KMS-11 (cell line): ENCODE results near the gene LYSMD2.

Source experiments
- H2AFZ ChIP-seq: fragments of 200-600 bp; sonication (generic); 2 replicates; pipeline ENCODE4 v1.6.1; 2016; ENCODE audit warnings: antibody characterized with exemption, mixed run types, low read depth
- H3K27ac ChIP-seq: fragments of 200-600 bp; sonication (generic); 2 replicates; pipeline ENCODE4 v1.6.1; 2016; ENCODE audit warnings: mild to moderate bottlenecking, mixed run types
- H3K27me3 ChIP-seq: fragments of 200-600 bp; sonication (generic); 2 replicates; pipeline ENCODE4 v1.6.1; 2017; ENCODE audit warnings: mild to moderate bottlenecking, low read depth, mixed run types, moderate library complexity; ENCODE audit not compliant: insufficient read depth
- H3K36me3 ChIP-seq: fragments of 200-600 bp; sonication (generic); 2 replicates; pipeline ENCODE4 v1.6.1; 2017; ENCODE audit warnings: mild to moderate bottlenecking, mixed run types; ENCODE audit not compliant: insufficient read depth
- H3K4me1 ChIP-seq: fragments of 200-600 bp; sonication (generic); 2 replicates; pipeline ENCODE4 v1.6.1; 2016; ENCODE audit warnings: mild to moderate bottlenecking, low read depth, mixed run types; ENCODE audit not compliant: poor library complexity, severe bottlenecking
- H3K4me2 ChIP-seq: fragments of 200-600 bp; sonication (generic); 2 replicates; pipeline ENCODE4 v1.7.0; 2016; ENCODE audit warnings: mild to moderate bottlenecking, mixed run types
- H3K4me3 ChIP-seq: fragments of 200-600 bp; sonication (generic); IDR thresholded peaks from 2 replicates; pipeline ENCODE4 v1.6.1; 2017; ENCODE audit warnings: low read depth, low read length, mixed read lengths; ENCODE audit not compliant: insufficient read depth
- H3K79me2 ChIP-seq: fragments of 200-600 bp; sonication (generic); 2 replicates; pipeline ENCODE4 v1.6.1; 2016; ENCODE audit warnings: low read depth, mixed run types; ENCODE audit not compliant: insufficient read depth
- H3K9ac ChIP-seq: fragments of 200-600 bp; sonication (generic); 2 replicates; pipeline ENCODE4 v1.6.1; 2016; ENCODE audit warnings: mild to moderate bottlenecking, mixed run types
- H4K20me1 ChIP-seq: fragments of 200-600 bp; sonication (generic); 2 replicates; pipeline ENCODE4 v1.6.1; 2016; ENCODE audit warnings: mild to moderate bottlenecking, mixed run types; ENCODE audit not compliant: insufficient read depth
- CTCF ChIP-seq: fragments of 200-600 bp; sonication (generic); conservative IDR thresholded peaks from 2 replicates; pipeline ENCODE4 v1.6.1; 2017; ENCODE audit warnings: low read depth, mild to moderate bottlenecking, antibody characterized with exemption, low read length, moderate library complexity, mixed read lengths

The LYSMD2 gene

DNA sequence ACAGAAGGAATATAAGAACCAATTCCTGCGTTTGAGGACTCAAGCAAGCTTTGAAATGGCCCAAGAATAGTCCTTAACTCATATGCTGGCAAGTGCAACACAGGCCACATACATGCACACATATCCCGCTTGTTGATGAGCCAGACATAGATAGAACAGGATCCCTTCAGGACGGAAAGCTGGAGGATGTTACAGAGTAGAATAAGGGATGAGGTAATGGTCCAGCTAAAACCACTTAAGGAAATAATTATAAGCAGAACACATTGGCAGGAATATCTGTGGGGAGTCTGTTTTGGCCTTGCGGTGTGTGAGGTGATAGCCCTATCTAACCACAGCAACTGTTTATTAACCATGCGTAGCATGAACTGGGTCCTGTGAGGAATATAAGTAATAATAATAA is 31.2 kb downstream of the LYSMD2 start:
- Histone ChIP-seq H3K27me3 (no peaks in the 10 kb centered on the region), H3K4me3 (no peak overlapping the region), H3K27ac (no peak overlapping the region), H3K36me3 (no peaks in the 10 kb centered on the region), H3K9ac (no peak overlapping the region), H3K4me1 (no peaks in the 10 kb centered on the region), H3K79me2 (no peaks in the 10 kb centered on the region), H4K20me1 (no peaks in the 10 kb centered on the region), H3K4me2 (no peak overlapping the region), H2AFZ (no peak overlapping the region)
- no peak for TF ChIP-seq CTCF

DNA sequence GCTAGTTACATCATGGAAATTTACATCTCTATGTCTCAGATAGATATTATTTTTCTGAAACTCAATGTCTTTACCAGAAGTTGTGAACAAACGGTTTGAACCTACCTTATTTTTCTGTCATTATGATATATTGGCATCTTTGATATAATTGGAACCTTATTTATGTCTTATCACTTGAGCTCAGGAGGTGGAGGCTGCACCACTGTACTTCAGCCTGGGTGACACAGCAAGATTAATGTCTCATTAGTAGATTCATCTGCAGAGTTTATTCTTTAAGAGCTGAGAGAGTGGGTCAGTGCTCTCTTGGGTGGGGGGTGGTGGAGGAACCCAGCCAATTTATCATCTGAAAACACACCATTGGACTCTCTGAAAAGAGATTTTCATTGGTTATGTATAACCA is 34.7 kb downstream of the LYSMD2 start:
- H3K4me1 ChIP-seq, result no peaks in the 10 kb centered on the region
- H3K27me3 ChIP-seq, result no peaks in the 10 kb centered on the region
- H3K79me2 ChIP-seq, result no peaks in the 10 kb centered on the region
- no peak overlapping the region for H3K27ac ChIP-seq
- H3K4me3 ChIP-seq, result no peak overlapping the region
- H3K4me2 ChIP-seq, result no peak overlapping the region
- no peaks in the 10 kb centered on the region for H4K20me1 ChIP-seq
- no peak for TF ChIP-seq CTCF
- no peak overlapping the region for H2AFZ ChIP-seq
- H3K36me3 ChIP-seq, result no peaks in the 10 kb centered on the region
- no peak overlapping the region for H3K9ac ChIP-seq

GRCh38 chr15:51699373-51699772 is 38.1 kb downstream of the LYSMD2 start:
- no peak overlapping the region for H2AFZ ChIP-seq
- H3K79me2 ChIP-seq, result no peaks in the 10 kb centered on the region
- no peak overlapping the region for H3K9ac ChIP-seq
- H3K27ac ChIP-seq, result no peak overlapping the region
- H3K4me3 ChIP-seq, result no peak overlapping the region
- TF ChIP-seq CTCF, result no peak
- H3K4me1 ChIP-seq, result no peaks in the 10 kb centered on the region
- H4K20me1 ChIP-seq, result no peaks in the 10 kb centered on the region
- H3K27me3 ChIP-seq, result no peaks in the 10 kb centered on the region
- no peak overlapping the region for H3K4me2 ChIP-seq
- no peaks in the 10 kb centered on the region for H3K36me3 ChIP-seq

- Histone ChIP-seq H4K20me1 (no peaks in the 10 kb centered on the region), H3K9ac (no peak overlapping the region), H3K4me2 (no peak overlapping the region), H3K36me3 (no peaks in the 10 kb centered on the region), H3K79me2 (no peaks in the 10 kb centered on the region), H3K27me3 (no peaks in the 10 kb centered on the region), H3K4me1 (no peaks in the 10 kb centered on the region), H2AFZ (no peak overlapping the region), H3K4me3 (no peak overlapping the region), H3K27ac (no peak overlapping the region)
- no peak for TF ChIP-seq CTCF
These were observed 40.3 kb downstream of the LYSMD2 start for GRCh38 chr15:51697163-51697562.

DNA sequence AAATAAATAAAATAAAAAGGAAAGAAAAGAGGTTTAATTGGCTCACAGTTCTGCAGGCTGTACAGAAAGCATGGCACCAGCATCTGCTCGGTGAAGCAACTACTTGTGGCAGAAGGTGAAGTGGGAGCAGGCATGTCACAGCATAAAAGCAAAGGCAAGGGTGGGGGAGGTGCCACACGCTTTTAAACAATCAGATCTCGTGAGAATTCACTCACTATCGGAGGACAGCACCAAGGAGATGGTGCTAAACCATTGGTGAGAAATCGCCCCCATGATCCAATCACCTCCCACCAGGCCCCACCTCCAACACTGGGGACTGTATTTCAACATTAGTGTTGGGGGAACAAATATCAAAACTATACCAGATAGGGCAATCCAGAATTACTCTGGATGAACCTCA is 40.9 kb downstream of the LYSMD2 start:
- H2AFZ ChIP-seq, result no peak overlapping the region
- H3K4me1 ChIP-seq, result no peaks in the 10 kb centered on the region
- TF ChIP-seq CTCF, result no peak
- H3K4me3 ChIP-seq, result no peak overlapping the region
- H3K27me3 ChIP-seq, result no peaks in the 10 kb centered on the region
- H3K79me2 ChIP-seq, result no peaks in the 10 kb centered on the region
- H3K36me3 ChIP-seq, result no peaks in the 10 kb centered on the region
- H3K27ac ChIP-seq, result no peak overlapping the region
- H3K9ac ChIP-seq, result no peak overlapping the region
- no peak overlapping the region for H3K4me2 ChIP-seq
- H4K20me1 ChIP-seq, result no peaks in the 10 kb centered on the region
